ENCODE results near the gene DNAH12. TPM values are rescaled to one million over a fixed set of nuclear protein-coding genes. Genes with fewer than 3 reads are reported as not detected.

The DNAH12 gene
- total and polyA plus RNA-seq, 2 experiments from 2014 or later: 0.11 to 0.54 TPM

DNA sequence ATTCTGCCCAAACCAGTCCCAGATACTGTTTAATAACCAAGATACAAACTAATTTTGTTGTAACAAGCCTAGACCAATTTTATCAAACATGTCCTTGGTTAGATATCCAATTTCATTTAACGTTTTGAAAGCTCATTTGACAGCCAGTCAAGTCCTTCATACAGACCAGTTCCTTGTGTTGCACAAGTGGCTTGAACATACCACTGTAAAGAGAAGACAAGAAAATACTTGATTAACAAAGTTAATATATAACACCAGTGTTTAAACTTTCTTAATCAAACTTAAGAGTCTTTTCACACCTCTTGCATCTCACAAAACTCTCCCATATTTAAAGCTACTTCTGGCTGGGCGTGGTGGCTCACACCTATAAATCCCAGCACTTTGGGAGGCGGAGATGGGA, 28.0 kb upstream of the DNAH12 start:
- H2AFZ ChIP-seq: no peak overlapping the region
- TF ChIP-seq EZH2 (IDR thresholded peaks at IDR 0.05; ENCODE audit: insufficient read depth, poor library complexity, severe bottlenecking) (no peak), EZH2phosphoT487 (IDR thresholded peaks at IDR 0.05; ENCODE audit: insufficient read depth, low read depth) (no peak)
- DNase-seq: no peak
- no peaks in the 10 kb centered on the region for H3K27me3 ChIP-seq (replicated peaks; ENCODE audit: insufficient read depth)
- H3F3A ChIP-seq (ENCODE audit: insufficient read depth): peaks cover 96% of the 10 kb centered on the region
- no peak overlapping the region for H3K4me3 ChIP-seq
- H3K4me1 ChIP-seq (ENCODE audit: insufficient read depth): peaks cover 13% of the 10 kb centered on the region
- H3K36me3 ChIP-seq (ENCODE audit: low read depth): peaks cover 88% of the 10 kb centered on the region
- H3K27ac ChIP-seq: no peak overlapping the region
- H4K20me1 ChIP-seq (ENCODE audit: insufficient read depth): peaks cover 17% of the 10 kb centered on the region; the same call in 1 of the 2 replicates
- H3K4me2 ChIP-seq (ENCODE audit: unreplicated experiment): no peak overlapping the region
- H3K9me2 ChIP-seq (ENCODE audit: insufficient read depth): no peaks in the 10 kb centered on the region
- in situ Hi-C loops (cut with MboI): no loop called here
- no peak overlapping the region for H3K9ac ChIP-seq
- WGBS, 2 experiments (ENCODE audit: low coverage in 1 of 2, low lambda C conversion rate in 2 of 2, missing lambda C conversion rate in 2 of 2): 65% methylated on average over 3 of the region's 3 CpGs
- H3K79me2 ChIP-seq (ENCODE audit: insufficient read depth): peaks cover 93% of the 10 kb centered on the region
- H3K9me3 ChIP-seq (ENCODE audit: low read depth): no peaks in the 10 kb centered on the region

DNA sequence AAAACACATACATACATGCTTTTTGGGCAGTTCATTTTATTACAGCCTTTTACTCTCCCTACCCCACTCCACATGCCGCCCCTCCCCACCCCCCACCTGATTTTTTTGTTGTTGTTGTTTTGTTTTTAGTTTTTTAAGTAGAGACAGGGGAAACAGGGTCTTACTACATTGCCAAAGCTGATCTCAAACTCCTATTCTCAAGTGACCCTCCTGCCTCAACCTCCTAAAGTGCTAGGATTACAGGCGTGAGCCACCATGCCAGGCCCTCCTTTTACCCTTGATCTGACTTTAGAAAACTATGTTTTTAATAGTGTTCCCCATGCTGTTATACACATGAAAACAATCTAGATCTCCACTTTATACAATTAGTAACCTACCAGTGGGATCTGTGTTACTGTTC, 26.7 kb upstream of the DNAH12 start:
- H4K20me1 ChIP-seq (ENCODE audit: insufficient read depth): peaks cover 13% of the 10 kb centered on the region; the same call in 1 of the 2 replicates
- in situ Hi-C loops (cut with MboI): no loop called here
- H3K79me2 ChIP-seq (ENCODE audit: insufficient read depth): peaks cover 93% of the 10 kb centered on the region
- DNase-seq: no peak
- H3F3A ChIP-seq (ENCODE audit: insufficient read depth): peaks cover 96% of the 10 kb centered on the region
- no peak overlapping the region for H3K27ac ChIP-seq
- no peak overlapping the region for H3K4me2 ChIP-seq (ENCODE audit: unreplicated experiment)
- H2AFZ ChIP-seq: no peak overlapping the region
- no peaks in the 10 kb centered on the region for H3K9me2 ChIP-seq (ENCODE audit: insufficient read depth)
- peaks cover 86% of the 10 kb centered on the region for H3K36me3 ChIP-seq (ENCODE audit: low read depth)
- peaks cover 2% of the 10 kb centered on the region for H3K4me1 ChIP-seq (ENCODE audit: insufficient read depth)
- no peaks in the 10 kb centered on the region for H3K27me3 ChIP-seq (replicated peaks; ENCODE audit: insufficient read depth)
- TF ChIP-seq EZH2 (IDR thresholded peaks at IDR 0.05; ENCODE audit: insufficient read depth, poor library complexity, severe bottlenecking) (no peak), EZH2phosphoT487 (IDR thresholded peaks at IDR 0.05; ENCODE audit: insufficient read depth, low read depth) (no peak)
- 100% methylated on average over 2 of the region's 2 CpGs for WGBS, 2 experiments (ENCODE audit: low coverage in 1 of 2, low lambda C conversion rate in 2 of 2, missing lambda C conversion rate in 2 of 2)
- H3K4me3 ChIP-seq: no peak overlapping the region
- H3K9ac ChIP-seq: no peak overlapping the region
- H3K9me3 ChIP-seq (ENCODE audit: low read depth): no peaks in the 10 kb centered on the region

DNA sequence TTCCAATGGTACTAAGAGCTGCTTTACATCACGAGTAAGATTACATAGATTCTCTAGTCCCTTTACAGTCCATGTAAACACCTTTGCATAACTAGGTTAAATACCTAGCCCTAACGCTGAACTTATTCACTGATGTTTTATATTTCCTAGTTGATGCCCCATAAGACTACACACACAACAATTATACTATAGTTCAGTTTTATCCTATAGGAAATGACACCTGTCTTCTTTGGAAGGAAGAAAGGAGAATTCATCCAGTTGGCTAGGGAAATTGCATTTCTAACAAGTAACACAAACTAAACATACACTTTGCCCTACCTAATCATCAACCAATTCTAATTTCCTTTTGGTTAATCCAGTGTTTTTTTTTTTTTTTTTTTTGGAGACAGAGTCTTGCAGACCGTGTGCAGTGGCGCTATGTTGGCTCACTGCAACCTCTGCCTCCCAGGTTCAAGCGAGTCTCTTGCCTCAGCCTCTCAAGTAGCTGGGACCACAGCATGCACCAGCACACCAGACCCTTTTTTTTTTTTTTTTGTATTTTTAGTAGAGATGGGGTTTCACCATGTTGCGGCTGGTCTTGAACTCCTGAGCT, 25.8 kb upstream of the DNAH12 start:
- Histone ChIP-seq H3K9me2 (ENCODE audit: insufficient read depth) (no peaks in the 10 kb centered on the region), H2AFZ (no peak overlapping the region), H3K9me3 (ENCODE audit: low read depth) (no peaks in the 10 kb centered on the region), H3K9ac (no peak overlapping the region), H3K4me3 (no peak overlapping the region), H3K27me3 (replicated peaks; ENCODE audit: insufficient read depth) (no peaks in the 10 kb centered on the region), H4K20me1 (ENCODE audit: insufficient read depth) (peaks cover 8% of the 10 kb centered on the region; the same call in 1 of the 2 replicates), H3K4me2 (ENCODE audit: unreplicated experiment) (no peak overlapping the region), H3K4me1 (ENCODE audit: insufficient read depth) (no peaks in the 10 kb centered on the region), H3K79me2 (ENCODE audit: insufficient read depth) (peaks cover 93% of the 10 kb centered on the region), H3F3A (ENCODE audit: insufficient read depth) (peaks cover 93% of the 10 kb centered on the region), H3K27ac (no peak overlapping the region), H3K36me3 (ENCODE audit: low read depth) (peaks cover 85% of the 10 kb centered on the region)
- TF ChIP-seq EZH2 (IDR thresholded peaks at IDR 0.05; ENCODE audit: insufficient read depth, poor library complexity, severe bottlenecking) (no peak), EZH2phosphoT487 (IDR thresholded peaks at IDR 0.05; ENCODE audit: insufficient read depth, low read depth) (no peak)
- in situ Hi-C loops (cut with MboI): no loop called here
- DNase-seq: no peak
- 79 to 82% methylated on average over 6 of the region's 6 CpGs for WGBS, 2 experiments (ENCODE audit: low coverage in 1 of 2, low lambda C conversion rate in 2 of 2, missing lambda C conversion rate in 2 of 2)

DNA sequence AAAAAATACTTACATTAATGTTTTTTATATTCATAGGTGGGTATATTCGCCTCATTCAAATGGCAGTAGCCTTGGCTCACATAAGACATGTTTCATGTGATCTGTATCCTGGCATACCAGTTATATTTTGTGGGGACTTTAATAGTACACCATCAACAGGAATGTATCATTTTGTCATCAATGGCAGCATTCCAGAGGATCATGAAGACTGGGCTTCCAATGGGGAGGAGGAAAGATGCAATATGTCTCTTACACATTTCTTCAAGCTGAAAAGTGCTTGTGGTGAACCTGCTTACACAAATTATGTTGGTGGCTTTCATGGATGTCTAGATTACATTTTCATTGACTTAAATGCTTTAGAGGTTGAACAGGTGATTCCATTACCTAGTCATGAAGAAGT, 15.4 kb upstream of the DNAH12 start:
- Histone ChIP-seq H3K9ac (no peak overlapping the region), H2AFZ (no peak overlapping the region), H3K9me2 (ENCODE audit: insufficient read depth) (no peaks in the 10 kb centered on the region), H3K79me2 (ENCODE audit: insufficient read depth) (peaks cover 85% of the 10 kb centered on the region), H3K4me2 (ENCODE audit: unreplicated experiment) (peak overlapping the region; percentile 36), H3K4me1 (ENCODE audit: insufficient read depth) (peaks cover 36% of the 10 kb centered on the region), H4K20me1 (ENCODE audit: insufficient read depth) (no peaks in the 10 kb centered on the region), H3K27me3 (replicated peaks; ENCODE audit: insufficient read depth) (no peaks in the 10 kb centered on the region), H3K4me3 (0 out of 2 replicates have a peak overlapping the region, but pooled peaks have one; percentile 13), H3F3A (ENCODE audit: insufficient read depth) (peaks cover 50% of the 10 kb centered on the region), H3K27ac (peak overlapping the region; percentile 6; the same call in 1 of the 2 replicates), H3K36me3 (ENCODE audit: low read depth) (peaks cover 22% of the 10 kb centered on the region; the same call in 1 of the 2 replicates), H3K9me3 (ENCODE audit: low read depth) (no peaks in the 10 kb centered on the region)
- in situ Hi-C loops (cut with MboI): no loop called here
- DNase-seq: peak; percentile 64
- no peak for TF ChIP-seq EZH2 (IDR thresholded peaks at IDR 0.05; ENCODE audit: insufficient read depth, poor library complexity, severe bottlenecking)
- TF ChIP-seq EZH2phosphoT487 (IDR thresholded peaks at IDR 0.05; ENCODE audit: insufficient read depth, low read depth): no peak
- WGBS, 2 experiments (ENCODE audit: low coverage in 1 of 2, low lambda C conversion rate in 2 of 2, missing lambda C conversion rate in 2 of 2): 93 to 94% methylated on average over 1 of the region's 1 CpG
